H1 (cell line): Measurements from ENCODE around the gene AP2A2. TPM values are rescaled to one million over a fixed set of nuclear protein-coding genes. Genes with fewer than 3 reads are reported as not detected.

Experiments used
- CTCF ChIA-PET: fragments of 300-600 bp; sonication (Branson Sonifier 250); formaldehyde crosslinking; loops from one replicate; lab custom pipeline; 2021; ENCODE audit not compliant: partially characterized antibody; lab: Charles Lee
- POLR2A ChIA-PET: fragments of 300-600 bp; sonication (Branson Sonifier 250); formaldehyde crosslinking; loops from one replicate; lab custom pipeline; 2021; ENCODE audit warnings: inconsistent platforms; ENCODE audit not compliant: partially characterized antibody; lab: Charles Lee
- DNase-seq, 2 experiments: peaks; one replicate each; pipeline versions ENCODE4 v3.0.0 to v3.0.0-alpha.2; 2010 to 2022; ENCODE audit warnings: low spot score in 2 of 2, low read depth in 1 of 2, mixed read lengths in 1 of 2
- FAIRE-seq: peaks from 2 replicates; lab custom pipeline; 2011; peaks lifted over from hg19 to GRCh38; lab: Jason Lieb, UNC
- H2AFZ ChIP-seq: 2 replicates; pipeline ENCODE4 v1.8.1; 2012; ENCODE audit warnings: low read length, inconsistent platforms
- H2AK5ac ChIP-seq: 2 replicates; pipeline ENCODE4 v1.6.1; 2013; ENCODE audit warnings: low read depth, low read length
- H2BK120ac ChIP-seq: replicated peaks from 2 replicates; pipeline ENCODE3; 2013; ENCODE audit warnings: low read depth, low read length, inconsistent platforms
- H2BK12ac ChIP-seq: 2 replicates; pipeline ENCODE4 v1.6.1; 2013; ENCODE audit warnings: low read depth, low read length
- H2BK15ac ChIP-seq: 2 replicates; pipeline ENCODE4 v1.6.1; 2013; ENCODE audit warnings: low read length
- H2BK20ac ChIP-seq: 2 replicates; pipeline ENCODE4 v1.6.1; 2013; ENCODE audit warnings: low read length
- H2BK5ac ChIP-seq: 2 replicates; pipeline ENCODE4 v1.6.1; 2013; ENCODE audit warnings: low read depth, low read length
- H3K14ac ChIP-seq: 2 replicates; pipeline ENCODE4 v1.6.1; 2013; ENCODE audit warnings: inconsistent platforms; ENCODE audit not compliant: insufficient read length
- H3K18ac ChIP-seq: 2 replicates; pipeline ENCODE4 v1.6.1; 2013; ENCODE audit warnings: low read length; ENCODE audit errors: extremely low read depth
- H3K23ac ChIP-seq: 2 replicates; pipeline ENCODE4 v1.6.1; 2013; ENCODE audit warnings: inconsistent platforms; ENCODE audit not compliant: insufficient read length
- H3K23me2 ChIP-seq: 2 replicates; pipeline ENCODE4 v1.6.1; 2013; ENCODE audit warnings: low read depth, low read length
- H3K27ac ChIP-seq: 2 replicates; pipeline ENCODE4 v1.6.1; 2011; ENCODE audit warnings: low read depth, low read length, inconsistent platforms
- H3K27me3 ChIP-seq, 4 experiments: replicated peaks in 1 of 4; 1 replicate in 1 of 4; 2 replicates in 3 of 4; pipeline versions ENCODE4 v1.6.1 to v1.8.1; 2011 to 2013; ENCODE audit warnings: low read length in 3 of 4, mild to moderate bottlenecking in 3 of 4, inconsistent platforms in 2 of 4, mixed read lengths in 2 of 4, moderate library complexity in 1 of 4; ENCODE audit not compliant: control insufficient read depth in 3 of 4, insufficient read depth in 3 of 4; ENCODE audit errors: extremely low read depth in 1 of 4
- H3K36me3 ChIP-seq, 4 experiments: 2 replicates each; pipeline versions ENCODE4 v1.6.1 to v1.8.1; 2011 to 2013; ENCODE audit warnings: mild to moderate bottlenecking in 4 of 4, low read length in 3 of 4, moderate library complexity in 2 of 4, control low read depth in 1 of 4, inconsistent platforms in 1 of 4; ENCODE audit not compliant: insufficient read depth in 4 of 4, control insufficient read depth in 2 of 4
- H3K4ac ChIP-seq: replicated peaks from 2 replicates; pipeline ENCODE3; 2013; ENCODE audit warnings: low read length, low read depth, mixed read lengths, inconsistent platforms; ENCODE audit not compliant: insufficient read length
- H3K4me1 ChIP-seq, 4 experiments: replicated peaks in 1 of 4; 1 replicate in 1 of 4; 2 replicates in 3 of 4; pipeline versions ENCODE4 v1.6.1 to v1.8.1; 2011 to 2013; ENCODE audit warnings: low read length in 3 of 4, inconsistent platforms in 2 of 4, mixed read lengths in 1 of 4; ENCODE audit not compliant: insufficient read depth in 4 of 4, control insufficient read depth in 3 of 4
- H3K4me2 ChIP-seq, 2 experiments: 2 replicates each; pipeline versions ENCODE4 v1.6.1 to v1.8.1; 2011 to 2013; ENCODE audit warnings: low read depth in 2 of 2, low read length in 2 of 2, control low read depth in 1 of 2, inconsistent platforms in 1 of 2, mild to moderate bottlenecking in 1 of 2; ENCODE audit not compliant: insufficient read depth in 1 of 2
- H3K4me3 ChIP-seq, 4 experiments: fragments of 200-600, 300-600 bp in 1 of 4; sonication (generic), shearing (Covaris generic), sonication (Bioruptor Twin) in 1 of 4; 2 replicates each; pipeline versions ENCODE4 v1.5.1 to v1.8.1; 2011 to 2016; ENCODE audit warnings: low read length in 4 of 4, low read depth in 3 of 4, control low read depth in 2 of 4, inconsistent platforms in 2 of 4, mild to moderate bottlenecking in 2 of 4, mixed read lengths in 1 of 4, moderate library complexity in 1 of 4; ENCODE audit not compliant: insufficient read depth in 2 of 4; ENCODE audit errors: extremely low read depth in 1 of 4
- H3K56ac ChIP-seq: replicated peaks from 2 replicates; pipeline ENCODE3; 2013; ENCODE audit warnings: low read depth, mild to moderate bottlenecking, mixed read lengths, low read length, inconsistent platforms; ENCODE audit not compliant: insufficient read length
- H3K79me1 ChIP-seq: 2 replicates; pipeline ENCODE4 v1.6.1; 2013; ENCODE audit warnings: low read depth, low read length, control low read depth
- H3K79me2 ChIP-seq, 2 experiments: 2 replicates each; pipeline versions ENCODE4 v1.6.1 to v1.8.1; 2012 to 2013; ENCODE audit warnings: low read length in 2 of 2, mild to moderate bottlenecking in 2 of 2, inconsistent platforms in 1 of 2; ENCODE audit not compliant: insufficient read depth in 2 of 2, control insufficient read depth in 1 of 2
- H3K9ac ChIP-seq, 4 experiments: replicated peaks in 1 of 4; 1 replicate in 1 of 4; 2 replicates in 3 of 4; pipeline versions ENCODE4 v1.6.1 to v1.8.1; 2011 to 2013; ENCODE audit warnings: low read depth in 3 of 4, low read length in 3 of 4, control low read depth in 2 of 4, mild to moderate bottlenecking in 2 of 4, moderate library complexity in 2 of 4, inconsistent platforms in 1 of 4; ENCODE audit errors: extremely low read depth in 1 of 4
- H3K9me3 ChIP-seq, 2 experiments: 2 replicates each; pipeline versions ENCODE4 v1.6.1 to v1.8.1; 2012 to 2013; ENCODE audit warnings: mild to moderate bottlenecking in 2 of 2, moderate library complexity in 2 of 2, control low read depth in 1 of 2, inconsistent platforms in 1 of 2, low read depth in 1 of 2, low read length in 1 of 2, mixed read lengths in 1 of 2; ENCODE audit not compliant: insufficient read depth in 2 of 2
- H4K20me1 ChIP-seq, 2 experiments: replicated peaks in 1 of 2; 2 replicates each; pipeline versions ENCODE3 to v1.8.1; 2011 to 2013; ENCODE audit warnings: inconsistent platforms in 2 of 2, low read length in 2 of 2, mild to moderate bottlenecking in 1 of 2; ENCODE audit not compliant: insufficient read depth in 2 of 2, control insufficient read depth in 1 of 2
- H4K5ac ChIP-seq: 2 replicates; pipeline ENCODE4 v1.6.1; 2013; ENCODE audit warnings: low read length, low read depth, mixed read lengths, inconsistent platforms; ENCODE audit not compliant: insufficient read length
- H4K8ac ChIP-seq: 2 replicates; pipeline ENCODE4 v1.8.0; 2013; ENCODE audit warnings: mild to moderate bottlenecking, moderate library complexity, low read length, inconsistent platforms; ENCODE audit not compliant: insufficient read depth; ENCODE audit errors: extremely low read depth
- H4K91ac ChIP-seq: replicated peaks from 2 replicates; pipeline ENCODE3; 2013; ENCODE audit warnings: low read length, mixed read lengths, inconsistent platforms; ENCODE audit not compliant: insufficient read length
- BCL11A ChIP-seq, 2 experiments: IDR thresholded peaks; one replicate each; pipeline ENCODE4 v1.6.1; 2011; ENCODE audit warnings: low read depth in 2 of 2, low read length in 2 of 2, mild to moderate bottlenecking in 2 of 2
- BRCA1 ChIP-seq: IDR thresholded peaks from 2 replicates; pipeline ENCODE4 v1.6.1; 2012; ENCODE audit warnings: low read depth, low read length, improper control_type of control experiment
- FOSL1 ChIP-seq: IDR thresholded peaks from 2 replicates; pipeline ENCODE4 v1.6.1; 2011; ENCODE audit warnings: mild to moderate bottlenecking, low read depth, low read length, moderate library complexity; ENCODE audit not compliant: insufficient read depth
- JUN ChIP-seq: IDR thresholded peaks from 2 replicates; pipeline ENCODE4 v1.6.1; 2011; ENCODE audit warnings: low read depth, mild to moderate bottlenecking, improper control_type of control experiment, low read length
- WGBS, 2 experiments: shearing (Covaris generic) in 1 of 2; methylation state at CpG; one replicate each; pipeline versions ENCODE4 v1.1.6 to v1.1.7; 2013 to 2015; ENCODE audit warnings: low lambda C conversion rate in 2 of 2, mixed read lengths in 2 of 2, inconsistent platforms in 1 of 2, low coverage in 1 of 2, missing lambda C conversion rate in 1 of 2; ENCODE audit not compliant: insufficient replicate concordance in 2 of 2, insufficient coverage in 1 of 2, insufficient read length in 1 of 2; ENCODE audit errors: extremely low coverage in 1 of 2, missing lambda C conversion rate in 1 of 2; 5-methylcytosine and 5-hydroxymethylcytosine counted together
- long read RNA-seq, 2 experiments: library from RNA in 1 of 2; library from capped mRNA in 1 of 2; stranded (forward); transcript quantifications; one replicate each; pipeline ENCODE4 v2.0.0, GENCODE V29; 2021; ENCODE audit warnings: inconsistent platforms in 1 of 2
- polyA minus RNA-seq, 3 experiments: library from RNA; depleted of rRNA, polyadenylated mRNA; stranded (reverse); fragments of >200 nt; gene quantifications; 1 replicate in 2 of 3; 2 replicates in 1 of 3; pipeline ENCODE4 v1.2.3, GENCODE V29; 2011
- polyA plus RNA-seq, 7 experiments: library from polyadenylated mRNA; depleted of rRNA in 3 of 7; stranded (reverse) in 5 of 7; unstranded in 2 of 7; fragments of >200 nt in 5 of 7; fragments of 200-250 nt in 2 of 7; gene quantifications; 1 replicate in 5 of 7; 2 replicates in 1 of 7; 4 replicates in 1 of 7; pipeline versions ENCODE4 v1.2.1 to v1.2.3, GENCODE V29; 2011 to 2013; ENCODE audit warnings: missing spikeins in 2 of 7, mixed read lengths in 2 of 7
- total RNA-seq: library from RNA; stranded (reverse); fragmentation: NEBNext Ultra II Directional; extraction: Animal tissue kit (Norgen Biotek cat#: 25700); gene quantifications from 2 replicates; pipeline ENCODE4 v1.2.1, GENCODE V29; 2021
- TF ChIP-seq, protein P1 (sequence below), 3 experiments: IDR thresholded peaks; 1 replicate in 2 of 3; 2 replicates in 1 of 3; pipeline versions ENCODE4 v1.5.1 to v1.6.1; 2011; ENCODE audit warnings: low read length in 3 of 3, mild to moderate bottlenecking in 3 of 3, inconsistent platforms in 2 of 3, low read depth in 1 of 3, moderate library complexity in 1 of 3; ENCODE audit not compliant: insufficient read depth in 1 of 3; ENCODE audit errors: control extremely low read depth in 1 of 3

Gene AP2A2
- total RNA-seq (50.0 and 56.3 TPM in 2 replicates), polyA plus RNA-seq (2011; rRNA removed) (65.0 and 70.0 TPM in 2 replicates), polyA minus RNA-seq (2011; rRNA and poly(A)+ RNA removed) (55.2 and 63.7 TPM in 2 replicates)
- 44.9 TPM for polyA plus RNA-seq (2011; cell fraction: cytosol; rRNA removed)
- polyA plus RNA-seq (2011; cell fraction: nucleus; rRNA removed), result 169 TPM
- 40.2 to 49.3 TPM (median 44.1 TPM) in 4 replicates for polyA plus RNA-seq (2012, experiment 1 of 2)
- 31.3 TPM for polyA plus RNA-seq (2012, experiment 2 of 2)
- polyA plus RNA-seq (2013, experiment 1 of 2), result 44.2 TPM
- 40.7 TPM for polyA plus RNA-seq (2013, experiment 2 of 2)
- polyA minus RNA-seq (2011; cell fraction: cytosol; rRNA and poly(A)+ RNA removed), result 75.7 TPM
- 71.4 TPM for polyA minus RNA-seq (2011; cell fraction: nucleus; rRNA and poly(A)+ RNA removed)
- long read RNA-seq, experiment 1, partial matches to known transcripts, result 18 of 28 reads
- long read RNA-seq, experiment 1, other reads (novel, unspliced or antisense), result 10 of 28 reads
- long read RNA-seq, experiment 2, partial matches to known transcripts, result 4 of 9 reads
- long read RNA-seq, experiment 2, other reads (novel, unspliced or antisense), result 5 of 9 reads

DNA sequence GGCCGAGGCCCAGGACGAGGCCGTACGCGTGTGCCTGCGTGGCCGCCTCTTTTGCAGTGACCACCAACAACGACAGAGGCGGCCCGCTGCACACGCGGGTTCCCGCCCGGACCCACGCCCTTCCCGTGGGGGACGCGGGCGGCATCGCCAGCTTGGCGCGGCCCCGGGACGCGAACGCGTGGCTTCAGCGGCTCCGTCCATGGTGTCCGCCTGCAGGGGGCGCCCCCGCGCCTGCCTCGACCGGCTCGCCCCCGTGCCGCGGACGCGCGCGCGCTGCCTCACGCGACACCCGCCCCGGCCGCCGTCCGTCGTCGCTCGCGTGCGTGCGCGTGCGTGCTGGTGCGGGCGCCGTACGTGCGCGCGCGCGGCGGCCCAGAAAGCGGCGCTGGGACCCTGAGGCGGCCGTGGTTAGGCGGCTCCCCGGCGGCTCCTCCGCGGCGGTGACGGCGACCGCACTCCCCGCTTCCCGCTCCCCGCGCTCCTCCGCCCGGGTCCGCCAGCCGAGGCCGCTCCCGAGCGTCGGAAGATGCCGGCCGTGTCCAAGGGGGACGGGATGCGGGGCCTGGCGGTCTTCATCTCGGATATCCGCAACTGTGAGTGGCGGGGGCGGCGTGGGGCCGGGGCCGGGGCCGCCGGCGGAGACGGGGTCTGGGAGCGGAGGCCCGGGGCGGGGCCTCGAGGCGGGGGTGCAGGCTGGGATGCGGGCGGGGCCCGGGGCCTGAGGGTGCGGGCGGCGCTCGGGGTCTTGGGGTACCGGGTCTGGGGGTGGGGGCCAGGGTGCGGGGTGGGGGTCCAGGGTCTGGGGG is at the start of gene AP2A2:
TSS of gene AP2A2 (plus strand) at position 375 of the 806 bp plus-strand sequence. CDS start at position 527, 152 bp downstream.
- ChIA-PET CTCF (interaction anchor here (0.6 to 7.1 kb wide), 19 partner anchors 8 to 126 kb away, joined by 3 to 48 read pairs (median 6); partner anchors contain the start of genes CHID1 and MUC6), POLR2A (interaction anchor here (0.7 to 2.1 kb wide), 6 partner anchors 10 to 119 kb away, joined by 3 to 7 read pairs (median 4); partner anchors contain the start of gene CHID1)
- Histone ChIP-seq H2BK120ac (no peak within 1 kb of the TSS), H2BK5ac (0 out of 2 replicates have a peak within 1 kb of the TSS, but pooled peaks have one; percentile 24), H4K91ac (peak within 1 kb of the TSS; percentile 74), H3K4me1 (peaks cover 0 to 7% (median 4%) of the 10 kb centered on the region in 4 experiments; a peak in 4 of 7 replicates), H2AK5ac (no peak within 1 kb of the TSS), H3K23ac (no peak within 1 kb of the TSS), H2BK15ac (peak within 1 kb of the TSS; percentile 95; the same call in 1 of the 2 replicates), H3K36me3 (peaks cover 0 to 12% (median 2%) of the 10 kb centered on the region in 4 experiments; a peak in 3 of 8 replicates), H3K27me3 (no peaks in the 10 kb centered on the region), H4K5ac (peak within 1 kb of the TSS; percentile 94), H4K20me1 (peaks cover 4 to 11% of the 10 kb centered on the region in 2 experiments), H2BK12ac (no peak within 1 kb of the TSS), H3K56ac (no peak within 1 kb of the TSS), H3K4ac (no peak within 1 kb of the TSS), H3K9me3 (no peaks in the 10 kb centered on the region), H3K18ac (peak within 1 kb of the TSS; percentile 96), H3K9ac (peak within 1 kb of the TSS; percentile 62 to 78 (median 68)), H2AFZ (no peak within 1 kb of the TSS), H3K4me2 (peak within 1 kb of the TSS; percentile 80 to 97), H3K27ac (no peak within 1 kb of the TSS; the same call in 1 of the 2 replicates), H4K8ac (peak within 1 kb of the TSS; percentile 91), H3K14ac (no peak within 1 kb of the TSS), H3K4me3 (peak within 1 kb of the TSS; percentile 60 to 81 (median 79)), H3K23me2 (peaks cover 5% of the 10 kb centered on the region), H3K79me2 (peaks cover 0 to 43% of the 10 kb centered on the region in 2 experiments; a peak in 2 of 4 replicates), H2BK20ac (no peak within 1 kb of the TSS), H3K79me1 (peaks cover 15% of the 10 kb centered on the region)
- no peak for FAIRE-seq
- whole genome bisulfite sequencing, 2 experiments, result 1% methylated on average over 39 of the region's 124 CpGs; no CpG with 5 or more reads in 1 of the 2 experiments
- peak; percentile 43 to 93 for DNase-seq
- TF ChIP-seq, protein P1, sequence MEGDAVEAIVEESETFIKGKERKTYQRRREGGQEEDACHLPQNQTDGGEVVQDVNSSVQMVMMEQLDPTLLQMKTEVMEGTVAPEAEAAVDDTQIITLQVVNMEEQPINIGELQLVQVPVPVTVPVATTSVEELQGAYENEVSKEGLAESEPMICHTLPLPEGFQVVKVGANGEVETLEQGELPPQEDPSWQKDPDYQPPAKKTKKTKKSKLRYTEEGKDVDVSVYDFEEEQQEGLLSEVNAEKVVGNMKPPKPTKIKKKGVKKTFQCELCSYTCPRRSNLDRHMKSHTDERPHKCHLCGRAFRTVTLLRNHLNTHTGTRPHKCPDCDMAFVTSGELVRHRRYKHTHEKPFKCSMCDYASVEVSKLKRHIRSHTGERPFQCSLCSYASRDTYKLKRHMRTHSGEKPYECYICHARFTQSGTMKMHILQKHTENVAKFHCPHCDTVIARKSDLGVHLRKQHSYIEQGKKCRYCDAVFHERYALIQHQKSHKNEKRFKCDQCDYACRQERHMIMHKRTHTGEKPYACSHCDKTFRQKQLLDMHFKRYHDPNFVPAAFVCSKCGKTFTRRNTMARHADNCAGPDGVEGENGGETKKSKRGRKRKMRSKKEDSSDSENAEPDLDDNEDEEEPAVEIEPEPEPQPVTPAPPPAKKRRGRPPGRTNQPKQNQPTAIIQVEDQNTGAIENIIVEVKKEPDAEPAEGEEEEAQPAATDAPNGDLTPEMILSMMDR (IDR thresholded peaks at IDR 0.05; ENCODE audit: control extremely low read depth in 1 of 3, insufficient read depth in 1 of 3, low read depth in 1 of 3, low read length in 3 of 3), result peak; percentile 64 to 90 (median 73)
- TF ChIP-seq BRCA1, result no peak
- no peak for TF ChIP-seq JUN
- peak; percentile 96 for TF ChIP-seq FOSL1
- TF ChIP-seq BCL11A (IDR thresholded peaks at IDR 0.05; ENCODE audit: low read depth in 2 of 2, low read length in 2 of 2), result no peak
